Measurements from ENCODE around the gene ADAM12. TPM values are rescaled to one million over a fixed set of nuclear protein-coding genes. Genes with fewer than 3 reads are reported as not detected.

The ADAM12 gene
- total and polyA plus RNA-seq, 7 donors, result 0.01 to 3.3 (median 0.24) TPM; not detected in 2

DNA sequence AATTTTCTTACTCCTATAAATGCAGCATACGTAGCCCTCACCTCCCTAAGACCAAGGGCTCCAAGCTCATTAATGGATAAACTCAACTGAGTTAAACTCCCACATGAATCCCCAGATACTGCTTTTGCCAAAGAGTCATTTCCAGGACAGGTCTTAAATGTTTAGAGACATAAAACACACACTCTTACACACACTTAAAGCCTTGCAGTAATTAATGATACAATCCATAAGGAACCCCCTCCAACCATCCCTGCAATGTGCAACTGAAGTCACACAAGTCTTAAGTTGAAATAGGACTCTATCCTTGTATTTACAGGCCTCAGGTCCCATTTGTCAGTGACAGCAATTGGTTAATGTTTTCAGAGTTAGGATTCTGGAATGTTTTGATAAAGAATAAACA, 297.8 kb downstream of the ADAM12 start:
- no peak for DNase-seq
- Histone ChIP-seq H3K9me3 (no peaks in the 10 kb centered on the region), H3K4me1 (no peaks in the 10 kb centered on the region), H3K4me3 (no peak overlapping the region), H3K36me3 (ENCODE audit: insufficient read depth in 1 of 2, low read depth in 1 of 2) (no peaks in the 10 kb centered on the region), H3K27me3 (ENCODE audit: insufficient read depth in 3 of 3, low read length in 2 of 3) (no peaks in the 10 kb centered on the region), H3K27ac (no peak overlapping the region)
- TF ChIP-seq, protein P1, sequence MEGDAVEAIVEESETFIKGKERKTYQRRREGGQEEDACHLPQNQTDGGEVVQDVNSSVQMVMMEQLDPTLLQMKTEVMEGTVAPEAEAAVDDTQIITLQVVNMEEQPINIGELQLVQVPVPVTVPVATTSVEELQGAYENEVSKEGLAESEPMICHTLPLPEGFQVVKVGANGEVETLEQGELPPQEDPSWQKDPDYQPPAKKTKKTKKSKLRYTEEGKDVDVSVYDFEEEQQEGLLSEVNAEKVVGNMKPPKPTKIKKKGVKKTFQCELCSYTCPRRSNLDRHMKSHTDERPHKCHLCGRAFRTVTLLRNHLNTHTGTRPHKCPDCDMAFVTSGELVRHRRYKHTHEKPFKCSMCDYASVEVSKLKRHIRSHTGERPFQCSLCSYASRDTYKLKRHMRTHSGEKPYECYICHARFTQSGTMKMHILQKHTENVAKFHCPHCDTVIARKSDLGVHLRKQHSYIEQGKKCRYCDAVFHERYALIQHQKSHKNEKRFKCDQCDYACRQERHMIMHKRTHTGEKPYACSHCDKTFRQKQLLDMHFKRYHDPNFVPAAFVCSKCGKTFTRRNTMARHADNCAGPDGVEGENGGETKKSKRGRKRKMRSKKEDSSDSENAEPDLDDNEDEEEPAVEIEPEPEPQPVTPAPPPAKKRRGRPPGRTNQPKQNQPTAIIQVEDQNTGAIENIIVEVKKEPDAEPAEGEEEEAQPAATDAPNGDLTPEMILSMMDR (IDR thresholded peaks at IDR 0.05), result no peak
- WGBS, 3 donors, result 96 to 98% (median 96%) methylated on average over 1 of the region's 1 CpG
- intact Hi-C loops (cut with DNase I), result no loop called here
- no peak for ATAC-seq

DNA sequence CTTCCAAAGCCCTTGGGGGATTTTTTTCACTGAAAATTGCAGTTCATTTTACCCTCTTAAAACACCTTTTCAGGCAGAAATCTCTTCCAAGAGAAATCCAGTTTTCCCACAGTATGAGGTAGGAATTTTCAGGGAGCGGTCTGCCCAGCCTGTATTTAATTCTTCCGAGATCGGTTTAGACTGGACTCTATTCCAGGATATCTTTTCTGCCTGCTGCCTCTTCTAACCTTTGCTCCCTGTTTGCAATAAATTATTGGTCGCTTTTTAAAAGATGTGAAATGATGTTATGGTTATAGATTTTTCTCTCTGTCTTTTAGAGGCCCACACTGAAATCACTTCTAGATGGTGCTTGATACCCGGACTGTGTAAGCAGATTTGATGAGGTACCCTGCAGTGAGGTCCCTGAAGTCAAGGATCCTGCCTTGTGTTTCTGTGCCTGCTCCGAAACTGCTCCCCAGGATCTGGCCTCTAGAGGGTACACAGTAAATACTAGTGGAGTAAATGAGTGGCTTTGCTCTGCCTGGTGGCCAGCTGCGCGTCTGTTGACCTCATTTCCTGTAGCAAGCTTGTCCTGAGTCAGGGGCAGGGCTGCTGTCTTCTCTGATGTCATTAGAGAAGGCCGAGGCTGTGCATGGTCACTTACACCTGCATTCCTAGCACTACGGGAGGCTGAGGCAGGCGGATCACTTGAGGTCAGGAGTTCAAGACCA, 300.3 kb downstream of the ADAM12 start:
- no peak for ATAC-seq
- intact Hi-C loops (cut with DNase I), result no loop called here
- DNase-seq, result no peak
- 55 to 65% (median 55%) methylated on average over 11 of the region's 11 CpGs for WGBS, 3 donors
- H3K9me3 ChIP-seq, result no peaks in the 10 kb centered on the region
- TF ChIP-seq, protein P1 (IDR thresholded peaks at IDR 0.05), result no peak
- no peaks in the 10 kb centered on the region for H3K4me1 ChIP-seq
- no peak overlapping the region for H3K4me3 ChIP-seq
- no peaks in the 10 kb centered on the region for H3K36me3 ChIP-seq (ENCODE audit: insufficient read depth in 1 of 2, low read depth in 1 of 2)
- H3K27ac ChIP-seq, result no peak overlapping the region
- H3K27me3 ChIP-seq (ENCODE audit: insufficient read depth in 3 of 3, low read length in 2 of 3), result no peaks in the 10 kb centered on the region

DNA sequence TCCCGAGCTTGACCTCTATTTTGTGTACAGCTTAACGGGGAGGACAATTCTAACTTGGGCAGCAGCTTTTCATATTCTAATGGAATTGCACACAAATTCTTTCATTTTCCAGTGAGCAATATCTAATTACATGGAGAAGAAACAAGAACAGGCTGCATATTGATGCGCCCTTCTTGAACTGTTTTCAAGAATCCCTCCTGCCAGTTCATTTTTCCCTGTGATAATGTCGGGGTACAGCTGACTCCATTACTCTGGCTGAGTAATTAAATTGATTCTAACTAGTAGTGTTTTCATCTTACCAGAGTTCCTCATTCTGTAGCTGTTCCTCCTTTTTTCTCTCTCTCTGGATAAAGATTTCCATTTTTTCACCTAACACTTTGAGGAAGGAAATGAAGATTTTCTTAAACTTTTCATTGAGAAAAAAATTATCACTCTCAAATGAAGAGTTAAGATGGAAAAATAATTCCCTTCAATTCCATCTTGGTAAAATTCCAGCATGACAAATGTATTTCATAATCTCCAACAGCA, 301.1 kb downstream of the ADAM12 start:
- H3K36me3 ChIP-seq (ENCODE audit: insufficient read depth in 1 of 2, low read depth in 1 of 2), result no peaks in the 10 kb centered on the region
- 51 to 56% (median 51%) methylated on average over 4 of the region's 4 CpGs for WGBS, 3 donors
- H3K27me3 ChIP-seq (ENCODE audit: insufficient read depth in 3 of 3, low read length in 2 of 3), result no peaks in the 10 kb centered on the region
- no peak overlapping the region for H3K27ac ChIP-seq
- ATAC-seq (no peak), DNase-seq (no peak)
- no peak overlapping the region for H3K4me3 ChIP-seq
- H3K4me1 ChIP-seq, result no peaks in the 10 kb centered on the region
- intact Hi-C loops (cut with DNase I), result no loop called here
- no peaks in the 10 kb centered on the region for H3K9me3 ChIP-seq
- TF ChIP-seq, protein P1 (IDR thresholded peaks at IDR 0.05), result no peak

DNA sequence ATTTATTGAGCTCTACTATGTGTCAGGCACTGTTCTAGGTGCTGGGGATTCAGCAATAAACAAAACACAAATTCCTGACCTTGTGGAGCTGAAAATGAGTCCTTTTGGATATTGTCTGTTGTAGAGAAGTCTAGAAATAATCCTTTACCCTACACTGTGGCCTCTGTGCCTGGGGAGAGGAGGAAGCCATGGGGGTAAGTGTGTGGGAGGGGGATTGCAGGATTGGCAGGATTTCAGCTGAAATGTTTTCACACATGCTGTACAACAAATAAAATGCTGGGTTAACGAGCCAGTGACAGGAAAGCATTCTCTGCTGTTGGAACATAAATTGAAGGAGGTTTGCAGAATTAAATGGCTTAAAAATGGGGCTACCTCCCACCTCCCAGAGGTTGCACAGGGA, 302.5 kb downstream of the ADAM12 start:
- ATAC-seq (no peak), DNase-seq (no peak)
- TF ChIP-seq, protein P1 (IDR thresholded peaks at IDR 0.05), result no peak
- Histone ChIP-seq H3K36me3 (ENCODE audit: insufficient read depth in 1 of 2, low read depth in 1 of 2) (no peaks in the 10 kb centered on the region), H3K27me3 (ENCODE audit: insufficient read depth in 3 of 3, low read length in 2 of 3) (no peaks in the 10 kb centered on the region), H3K27ac (no peak overlapping the region), H3K4me3 (no peak overlapping the region), H3K9me3 (no peaks in the 10 kb centered on the region), H3K4me1 (no peaks in the 10 kb centered on the region)
- intact Hi-C loops (cut with DNase I), result no loop called here
- WGBS, 3 donors, result 63 to 85% (median 84%) methylated on average over 1 of the region's 1 CpG

DNA sequence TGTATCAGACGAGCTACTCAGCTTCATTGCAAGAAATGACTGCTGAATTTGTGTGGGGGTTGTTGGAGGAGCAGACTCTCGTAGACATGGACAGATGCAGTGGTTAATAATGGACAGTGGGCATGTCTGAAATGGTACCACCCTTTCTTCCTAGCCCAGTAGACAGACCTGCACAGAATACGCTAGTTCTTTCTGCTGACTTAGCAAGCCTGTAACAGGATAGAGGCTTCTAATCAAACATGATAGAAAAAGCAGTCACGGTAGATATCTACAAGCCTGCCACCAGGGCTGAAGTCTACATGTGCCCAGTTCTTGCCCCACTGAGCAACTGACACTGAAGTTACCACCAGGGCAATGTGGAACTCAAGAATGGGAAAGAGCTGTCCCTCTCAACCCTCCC, 303.9 kb downstream of the ADAM12 start:
- Histone ChIP-seq H3K4me1 (no peaks in the 10 kb centered on the region), H3K27ac (no peak overlapping the region), H3K4me3 (no peak overlapping the region), H3K36me3 (ENCODE audit: insufficient read depth in 1 of 2, low read depth in 1 of 2) (no peaks in the 10 kb centered on the region), H3K27me3 (ENCODE audit: insufficient read depth in 3 of 3, low read length in 2 of 3) (no peaks in the 10 kb centered on the region), H3K9me3 (no peaks in the 10 kb centered on the region)
- TF ChIP-seq, protein P1 (IDR thresholded peaks at IDR 0.05), result no peak
- ATAC-seq (no peak), DNase-seq (no peak)
- WGBS, 3 donors, result 83 to 93% (median 88%) methylated on average over 4 of the region's 4 CpGs
- intact Hi-C loops (cut with DNase I), result no loop called here
